ENCODE results near the gene WDR82.

DNA sequence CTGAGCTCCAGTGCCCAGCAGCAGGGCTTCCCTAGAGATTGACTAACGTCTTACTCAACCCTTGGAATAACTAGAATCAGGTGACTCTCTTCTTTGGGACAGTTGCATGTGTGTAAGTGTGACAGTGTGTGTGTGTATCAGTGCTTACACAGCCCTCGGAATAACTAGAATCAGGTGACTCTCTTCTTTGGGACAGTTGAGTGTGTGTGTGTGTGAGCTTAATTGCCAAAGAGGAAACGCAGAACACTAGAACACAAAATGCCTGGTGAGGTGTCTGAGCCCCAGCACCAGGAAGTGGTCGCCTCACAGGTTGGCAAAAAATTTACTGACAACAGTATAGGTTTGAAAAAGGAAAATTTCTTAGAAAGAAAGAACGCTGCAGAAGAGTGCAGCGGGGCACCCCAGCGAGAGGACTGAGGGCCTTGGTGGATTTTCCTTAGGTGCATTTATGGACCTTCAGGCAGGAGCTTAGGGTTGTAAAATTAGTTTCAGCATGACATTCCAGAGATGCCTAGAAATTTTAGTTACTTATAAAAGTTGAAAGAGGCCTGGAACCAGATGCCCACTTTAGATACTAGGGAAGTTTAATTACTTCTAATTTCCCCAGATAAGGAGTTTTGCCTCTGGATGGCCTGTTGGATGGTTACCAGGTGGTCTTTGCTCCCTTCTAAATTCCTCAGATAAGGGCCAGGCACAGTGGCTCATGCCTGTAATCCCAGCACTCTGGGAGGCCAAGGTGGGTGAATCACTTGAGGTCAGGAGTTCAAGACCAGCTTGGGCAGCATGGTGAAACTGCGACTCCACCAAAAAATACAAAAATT is 3.7 kb upstream of the WDR82 start:
- TF ChIP-seq POLR2A (IDR thresholded peaks at IDR 0.05; ENCODE audit: low read depth, low read length) (no peak), SMC3 (IDR thresholded peaks at IDR 0.05; ENCODE audit: borderline replicate concordance, low read length) (no peak), HDGF (IDR thresholded peaks at IDR 0.05) (no peak), ZNF274 (IDR thresholded peaks at IDR 0.05; ENCODE audit: insufficient read depth, insufficient read length) (no peak)
- TF ChIP-seq, protein P1, sequence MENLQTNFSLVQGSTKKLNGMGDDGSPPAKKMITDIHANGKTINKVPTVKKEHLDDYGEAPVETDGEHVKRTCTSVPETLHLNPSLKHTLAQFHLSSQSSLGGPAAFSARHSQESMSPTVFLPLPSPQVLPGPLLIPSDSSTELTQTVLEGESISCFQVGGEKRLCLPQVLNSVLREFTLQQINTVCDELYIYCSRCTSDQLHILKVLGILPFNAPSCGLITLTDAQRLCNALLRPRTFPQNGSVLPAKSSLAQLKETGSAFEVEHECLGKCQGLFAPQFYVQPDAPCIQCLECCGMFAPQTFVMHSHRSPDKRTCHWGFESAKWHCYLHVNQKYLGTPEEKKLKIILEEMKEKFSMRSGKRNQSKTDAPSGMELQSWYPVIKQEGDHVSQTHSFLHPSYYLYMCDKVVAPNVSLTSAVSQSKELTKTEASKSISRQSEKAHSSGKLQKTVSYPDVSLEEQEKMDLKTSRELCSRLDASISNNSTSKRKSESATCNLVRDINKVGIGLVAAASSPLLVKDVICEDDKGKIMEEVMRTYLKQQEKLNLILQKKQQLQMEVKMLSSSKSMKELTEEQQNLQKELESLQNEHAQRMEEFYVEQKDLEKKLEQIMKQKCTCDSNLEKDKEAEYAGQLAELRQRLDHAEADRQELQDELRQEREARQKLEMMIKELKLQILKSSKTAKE (IDR thresholded peaks at IDR 0.05; ENCODE audit: low read depth, poor library complexity, severe bottlenecking) = no peak
- TF ChIP-seq, protein P2, sequence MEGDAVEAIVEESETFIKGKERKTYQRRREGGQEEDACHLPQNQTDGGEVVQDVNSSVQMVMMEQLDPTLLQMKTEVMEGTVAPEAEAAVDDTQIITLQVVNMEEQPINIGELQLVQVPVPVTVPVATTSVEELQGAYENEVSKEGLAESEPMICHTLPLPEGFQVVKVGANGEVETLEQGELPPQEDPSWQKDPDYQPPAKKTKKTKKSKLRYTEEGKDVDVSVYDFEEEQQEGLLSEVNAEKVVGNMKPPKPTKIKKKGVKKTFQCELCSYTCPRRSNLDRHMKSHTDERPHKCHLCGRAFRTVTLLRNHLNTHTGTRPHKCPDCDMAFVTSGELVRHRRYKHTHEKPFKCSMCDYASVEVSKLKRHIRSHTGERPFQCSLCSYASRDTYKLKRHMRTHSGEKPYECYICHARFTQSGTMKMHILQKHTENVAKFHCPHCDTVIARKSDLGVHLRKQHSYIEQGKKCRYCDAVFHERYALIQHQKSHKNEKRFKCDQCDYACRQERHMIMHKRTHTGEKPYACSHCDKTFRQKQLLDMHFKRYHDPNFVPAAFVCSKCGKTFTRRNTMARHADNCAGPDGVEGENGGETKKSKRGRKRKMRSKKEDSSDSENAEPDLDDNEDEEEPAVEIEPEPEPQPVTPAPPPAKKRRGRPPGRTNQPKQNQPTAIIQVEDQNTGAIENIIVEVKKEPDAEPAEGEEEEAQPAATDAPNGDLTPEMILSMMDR (IDR thresholded peaks at IDR 0.05 in 2 of 3, conservative IDR thresholded peaks at IDR 0.05 in 1 of 3; ENCODE audit: control insufficient read depth in 2 of 3, extremely low read depth in 1 of 3, insufficient read depth in 1 of 3, low read depth in 3 of 3, low read length in 3 of 3) = no peak
